ENCODE data around the gene TARS2.

The TARS2 gene

DNA sequence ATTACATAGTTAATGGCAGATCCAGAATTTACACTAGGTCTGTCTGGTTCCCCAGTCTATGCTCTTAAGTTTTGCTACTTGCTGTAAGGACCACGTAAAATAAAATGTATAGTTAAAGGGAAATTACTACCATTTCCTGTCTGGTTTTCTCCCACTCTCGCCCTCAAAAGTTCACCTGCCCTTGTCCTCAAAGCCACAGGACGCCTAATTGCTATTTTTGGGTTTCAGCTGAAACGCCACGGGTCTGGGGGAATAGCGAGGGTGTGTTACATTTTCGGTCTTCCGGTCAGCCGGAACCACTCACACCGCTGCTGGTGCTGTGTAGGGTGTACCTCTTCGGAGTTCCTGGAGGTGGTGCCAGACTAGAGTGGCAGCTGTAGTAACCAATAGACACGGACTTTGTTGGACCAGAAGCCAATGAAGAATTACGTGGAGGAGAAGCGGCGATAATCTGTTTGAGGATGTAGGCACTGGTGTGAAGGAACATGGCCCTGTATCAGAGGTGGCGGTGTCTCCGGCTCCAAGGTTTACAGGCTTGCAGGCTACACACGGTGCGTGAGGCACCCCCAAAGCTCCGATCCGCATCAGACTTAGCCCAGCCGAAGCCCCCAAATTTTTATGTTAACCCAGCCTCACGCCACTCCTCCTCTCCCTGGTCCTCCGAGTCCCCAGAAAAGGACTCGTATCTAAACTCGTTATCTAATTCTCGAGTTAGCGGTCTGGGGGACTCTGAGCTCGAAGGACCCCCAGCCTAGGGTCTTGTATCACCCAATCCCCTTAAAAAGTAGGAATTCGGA lies at the start of gene TARS2:
Gene TARS2 (plus strand): TSS at position 454 of the 797 bp plus-strand sequence. CDS start 32 bp downstream, at position 486.
- peak; percentile 49 to 96 (median 88) for DNase-seq

- no peak for DNase-seq
Observed at GRCh38 chr1:150441121-150441520, 46.1 kb upstream of the TARS2 start.

DNA sequence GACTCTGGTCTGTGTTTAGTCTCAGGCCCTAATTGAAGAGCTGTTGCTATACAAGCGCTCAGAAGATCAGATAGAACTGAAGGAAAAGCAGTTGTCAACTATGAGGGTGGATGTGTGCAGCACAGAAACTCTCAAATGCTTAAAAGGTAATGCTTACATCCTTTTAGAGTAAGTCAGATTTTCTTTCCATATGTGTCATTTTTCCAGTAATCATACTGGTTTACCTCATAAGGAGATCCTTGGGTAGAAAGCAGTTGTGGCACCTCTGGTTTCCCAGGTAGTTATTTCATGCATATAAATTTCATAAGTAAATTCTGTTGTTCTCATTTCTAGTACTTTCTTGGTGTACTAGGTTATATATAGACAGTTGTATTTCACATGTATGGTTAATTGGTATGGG lies 43.0 kb upstream of the TARS2 start:
- DNase-seq = no peak

DNA sequence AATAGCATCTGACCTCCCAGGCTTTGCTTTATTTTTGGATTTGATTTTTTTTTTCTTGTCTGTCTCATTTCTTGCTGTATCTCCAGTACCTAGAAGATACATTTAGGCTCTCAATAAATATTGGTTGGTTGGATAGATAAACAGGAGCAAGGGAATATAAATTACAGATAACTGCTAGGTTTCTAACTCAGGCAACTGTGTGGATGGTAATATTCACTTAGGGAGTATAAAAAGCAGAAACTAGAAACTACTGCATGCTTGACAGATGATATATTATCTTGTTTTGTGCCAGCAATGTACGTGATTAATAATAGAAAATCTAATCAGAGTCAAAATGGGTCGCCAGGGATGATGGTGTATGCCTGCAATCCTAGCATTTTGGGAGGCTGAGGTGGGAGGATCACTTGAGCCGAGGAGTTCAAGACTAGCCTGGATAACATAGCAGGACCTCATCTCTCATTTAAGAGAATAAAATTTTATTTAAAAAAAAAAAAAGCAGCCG lies 31.0 kb upstream of the TARS2 start:
- DNase-seq = no peak

DNA sequence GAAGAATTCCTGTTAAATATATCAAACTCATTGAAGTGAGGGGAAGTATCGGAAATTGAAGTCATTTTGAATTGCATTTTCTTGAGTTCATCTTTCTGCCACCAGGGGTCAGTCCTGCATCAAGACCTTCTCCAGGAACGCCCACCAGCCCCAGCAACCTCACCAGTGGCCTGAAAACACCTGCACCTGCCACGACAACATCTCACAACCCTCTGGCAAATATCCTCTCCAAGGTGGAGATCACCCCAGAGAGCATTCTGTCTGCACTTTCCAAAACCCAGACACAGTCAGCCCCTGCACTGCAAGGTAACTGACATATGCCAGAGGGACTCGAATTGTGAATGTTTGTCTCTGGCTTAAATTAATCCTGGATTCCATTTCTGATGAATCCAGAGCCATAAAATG lies 22.8 kb upstream of the TARS2 start:
- DNase-seq = peak in 20 of 56 donors; percentile 2 to 62 (median 16)

- DNase-seq = no peak
Observed at GRCh38 chr1:150466964-150467363, 20.3 kb upstream of the TARS2 start.

- peak in 6 of 56 donors; percentile 2 to 30 (median 4) for DNase-seq
Observed at GRCh38 chr1:150469291-150469690, 17.9 kb upstream of the TARS2 start.

GRCh38 chr1:150472601-150473200 lies 14.5 kb upstream of the TARS2 start:
- no peak for DNase-seq

DNA sequence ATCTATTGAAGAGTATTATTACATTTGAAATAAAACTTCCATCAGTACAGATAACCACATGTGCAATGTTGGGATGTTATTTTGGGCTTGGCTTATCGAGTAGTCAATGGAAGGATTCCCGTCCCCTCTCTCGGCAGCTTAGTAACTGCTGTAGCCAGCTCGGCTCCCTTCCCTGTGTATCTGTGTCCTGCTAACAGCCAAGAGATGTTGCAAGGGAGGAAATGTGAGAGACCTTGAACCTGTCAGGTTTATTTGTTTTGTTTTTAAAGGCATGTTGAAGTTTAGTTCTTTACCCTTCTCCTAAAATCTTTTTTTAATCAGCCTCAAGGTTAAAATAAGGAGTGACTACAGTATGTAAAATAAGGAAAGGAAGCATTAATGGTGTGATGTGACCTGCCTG lies 13.6 kb upstream of the TARS2 start:
- no peak for DNase-seq

- DNase-seq = no peak
Observed at GRCh38 chr1:150474869-150475268, 12.3 kb upstream of the TARS2 start.

- DNase-seq = no peak
Observed at GRCh38 chr1:150476754-150477153, 10.5 kb upstream of the TARS2 start.

GRCh38 chr1:150477320-150477719 lies 9.9 kb upstream of the TARS2 start:
- no peak for DNase-seq

- DNase-seq = no peak
Observed at GRCh38 chr1:150477733-150478132, 9.5 kb upstream of the TARS2 start.

DNA sequence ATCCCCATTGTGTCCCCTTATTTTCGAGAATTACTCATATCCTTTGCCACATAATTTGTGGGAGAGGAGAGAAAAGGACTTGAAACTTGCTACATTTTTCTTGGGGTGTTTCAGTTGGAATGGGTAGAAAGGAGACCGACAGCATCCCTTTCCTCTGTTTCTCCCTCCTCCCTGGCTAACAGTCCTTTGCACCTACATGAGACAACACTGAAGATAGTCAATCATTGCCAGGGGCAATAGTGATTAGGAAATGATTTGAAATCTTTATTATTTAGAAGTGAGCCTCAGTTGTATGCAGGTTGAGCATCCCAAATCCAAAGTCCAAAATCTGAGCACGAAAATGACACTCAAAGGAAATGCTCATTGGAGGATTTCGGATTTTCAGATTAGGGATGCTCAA lies 7.8 kb upstream of the TARS2 start:
- no peak for DNase-seq

- DNase-seq = no peak
Observed at GRCh38 chr1:150479927-150480352, 7.3 kb upstream of the TARS2 start.

- DNase-seq = no peak
Observed at GRCh38 chr1:150484431-150484830, 2.8 kb upstream of the TARS2 start.

DNA sequence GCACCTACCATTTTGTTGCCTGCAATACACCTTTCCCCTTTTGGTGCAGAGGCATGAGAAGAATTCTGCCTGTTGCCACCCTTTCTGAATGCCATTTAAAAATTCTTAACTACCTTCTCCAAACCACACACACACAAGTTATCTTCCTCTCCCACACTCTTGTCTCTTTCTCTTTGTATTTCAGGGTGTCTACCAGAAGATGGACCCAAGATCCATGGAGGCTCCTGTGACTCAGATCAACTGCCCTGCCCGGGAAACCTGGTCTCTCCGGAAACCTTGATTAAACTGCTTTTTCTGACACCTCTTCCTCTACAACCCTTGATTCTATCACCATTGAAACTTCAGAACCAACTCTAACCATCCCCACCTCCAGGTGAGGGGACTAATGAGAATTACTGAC lies 2.4 kb upstream of the TARS2 start:
- DNase-seq = no peak

GRCh38 chr1:150487763-150488115 lies 520 bp downstream of the TARS2 start:
- DNase-seq = no peak

- no peak for DNase-seq
Observed at GRCh38 chr1:150493175-150493574, 6.0 kb downstream of the TARS2 start.

- DNase-seq = no peak
Observed at GRCh38 chr1:150498342-150498741, 11.1 kb downstream of the TARS2 start.

DNA sequence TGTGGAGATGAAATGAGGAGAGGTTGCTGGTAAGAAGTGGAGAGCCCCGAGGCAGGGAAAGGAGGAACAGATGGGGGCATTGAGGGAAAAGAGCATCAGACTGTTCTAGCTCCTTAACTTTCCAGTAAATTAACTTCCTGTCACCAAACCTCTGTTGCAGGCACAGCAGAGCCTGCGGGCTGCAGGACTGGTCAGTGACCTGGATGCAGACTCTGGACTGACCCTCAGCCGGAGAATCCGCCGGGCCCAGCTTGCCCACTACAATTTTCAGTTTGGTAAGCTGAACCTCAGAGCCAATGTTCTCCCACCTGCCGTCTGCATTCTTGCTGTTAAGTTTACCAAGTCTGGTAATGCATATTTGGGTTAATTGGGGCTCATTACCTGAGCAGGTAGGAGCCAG lies 18.2 kb downstream of the TARS2 start:
- DNase-seq = no peak

DNA sequence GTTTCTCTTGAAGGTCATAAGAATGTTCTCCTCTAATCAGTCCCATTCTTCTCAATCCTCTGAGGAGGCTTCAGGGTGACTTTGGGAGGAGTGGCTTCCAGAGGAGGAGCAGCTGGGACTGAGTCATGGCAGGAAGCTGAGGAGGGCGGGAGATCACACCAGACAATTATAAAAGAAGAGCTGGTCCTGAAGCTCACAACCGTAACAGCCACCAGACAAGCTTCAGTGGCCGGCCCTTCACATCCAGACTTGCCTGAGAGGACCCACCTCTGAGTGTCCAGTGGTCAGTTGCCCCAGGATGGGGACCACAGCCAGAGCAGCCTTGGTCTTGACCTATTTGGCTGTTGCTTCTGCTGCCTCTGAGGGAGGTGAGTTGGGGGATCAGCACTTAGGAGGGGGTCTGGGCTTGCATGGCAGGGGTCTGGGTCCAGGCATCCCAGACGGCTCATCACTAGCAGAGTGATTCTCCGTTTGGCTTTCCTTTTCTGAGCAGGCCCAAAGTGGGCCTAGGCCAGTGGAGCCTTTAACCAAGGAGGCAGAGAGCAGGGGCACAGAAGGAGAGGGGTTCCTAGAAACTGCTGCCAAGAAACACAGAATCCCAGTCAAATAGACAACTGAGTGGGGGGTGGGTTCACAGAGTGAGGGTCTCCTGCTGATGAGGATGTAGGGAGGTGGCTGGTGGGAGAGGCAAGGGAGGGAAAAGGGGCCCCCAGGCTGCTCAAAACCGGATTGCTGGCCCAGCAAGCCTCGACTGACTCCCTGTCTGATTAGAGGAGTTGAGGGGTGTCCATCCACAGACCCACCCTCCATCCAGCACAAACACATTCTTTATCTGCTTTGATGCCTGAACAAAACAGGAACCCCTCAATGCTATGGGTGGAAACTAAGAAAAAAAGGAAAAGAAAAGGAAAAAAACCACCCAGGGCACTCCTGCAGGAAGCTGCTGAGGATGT lies 21.0 kb downstream of the TARS2 start, which contains the start of gene ECM1:
Gene ECM1 (plus strand): TSS at position 198 of the 953 bp plus-strand sequence. CDS start 101 bp downstream, at position 299.
- DNase-seq = peak in 19 of 56 donors; percentile 1 to 49 (median 19)

Measured in nucleus accumbens (tissue), 56 donors.